DMS153 treated with DMSO at 0.1 percent for 48 hours (cell line): ENCODE measurements around the gene MMP10.

Experiments used
- DNase-seq: peaks from one replicate; lab custom pipeline; 2025; ENCODE audit not compliant: unreplicated experiment; lab: John Stamatoyannopoulos, UW

Gene MMP10

DNA sequence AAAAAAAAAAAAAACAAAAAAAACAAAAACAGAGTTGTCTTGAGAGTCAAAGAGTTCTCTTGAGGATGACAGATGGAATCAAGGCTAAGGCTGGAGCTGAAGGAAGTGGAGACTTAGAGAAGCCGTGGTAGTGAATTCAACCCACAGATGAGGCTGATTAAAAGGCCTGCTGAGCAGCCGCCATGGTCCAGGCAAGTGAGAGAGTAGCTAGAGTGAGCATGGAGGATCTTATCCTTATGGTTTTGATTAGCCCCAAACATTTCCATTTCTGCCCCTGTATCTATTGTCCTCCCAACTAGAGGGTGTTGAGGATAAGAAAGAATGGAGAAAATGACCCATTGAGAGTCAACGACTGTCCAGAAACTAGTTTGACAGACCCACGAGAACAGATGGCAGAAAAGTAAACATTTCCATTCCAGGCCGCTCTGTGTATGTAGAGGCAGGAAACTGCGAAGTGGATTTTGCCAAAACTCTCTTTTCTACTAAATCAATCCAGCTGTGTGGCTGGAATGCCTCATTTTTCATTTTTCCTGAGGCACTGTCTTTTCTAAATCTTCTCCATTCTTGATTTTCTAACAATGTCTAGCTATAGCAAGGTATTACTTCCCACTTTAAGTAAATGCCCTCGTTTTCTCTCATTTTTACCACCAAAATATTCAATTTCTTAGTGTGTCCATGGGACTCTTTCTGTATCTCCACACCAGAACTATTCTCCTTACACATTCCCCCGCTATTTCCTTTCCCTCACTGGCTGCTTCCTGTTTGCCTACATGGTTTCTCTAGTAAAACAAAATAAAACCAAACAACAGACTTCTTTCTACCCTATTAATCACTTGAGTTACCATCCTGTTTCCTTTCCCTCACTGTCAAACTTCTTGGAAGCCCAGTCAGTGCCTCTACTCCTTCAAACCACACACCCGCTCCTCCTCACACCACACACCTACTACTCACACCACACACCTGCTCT, 50.3 kb downstream of the MMP10 start:
- no peak for DNase-seq

DNA sequence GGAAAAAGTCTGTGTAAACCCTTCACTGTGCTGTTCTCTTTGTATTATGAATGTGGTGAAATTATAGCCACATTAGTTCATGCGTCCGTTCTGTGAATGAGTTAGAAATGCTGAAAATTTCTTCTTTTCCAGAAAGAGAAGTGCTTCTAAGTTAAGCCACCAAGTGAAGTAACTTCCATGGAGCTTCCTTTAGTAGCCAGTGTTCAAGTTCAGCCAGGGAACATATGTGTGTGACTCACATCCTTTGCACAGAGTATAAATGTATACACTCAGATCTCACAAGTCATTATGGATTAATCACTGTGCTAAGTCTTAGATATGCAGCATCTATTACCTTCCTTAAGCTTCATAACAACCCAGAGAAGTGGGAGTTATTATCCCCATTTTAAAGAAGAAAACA, 52.5 kb downstream of the MMP10 start:
- DNase-seq: no peak

DNA sequence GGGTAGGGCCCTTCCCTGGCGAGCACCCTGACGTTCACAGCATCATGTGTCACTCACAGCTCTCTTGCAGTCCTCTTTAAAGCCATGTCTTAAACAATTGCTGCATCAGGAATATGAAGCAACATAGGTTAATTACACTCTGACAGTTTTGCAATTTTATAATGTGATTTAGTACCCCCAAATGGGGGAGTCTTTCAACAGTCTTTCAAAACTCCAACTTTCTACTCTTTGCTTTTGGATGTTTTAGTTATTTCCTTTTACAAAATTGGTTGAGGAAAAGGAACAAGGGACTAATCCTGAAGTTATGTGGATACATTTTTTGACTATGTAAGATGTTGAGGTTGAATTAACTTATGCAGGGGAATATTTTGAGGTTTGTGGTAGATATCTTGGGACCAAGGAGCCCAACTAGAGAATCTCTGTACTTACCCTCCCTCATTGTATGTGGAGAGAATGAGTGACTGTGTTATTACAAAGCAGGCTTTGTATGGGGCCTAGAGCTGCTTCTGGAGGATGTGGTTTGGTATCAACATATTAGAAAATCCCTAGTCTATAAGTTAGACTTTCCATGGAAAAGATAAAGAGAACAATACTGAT, 55.4 kb downstream of the MMP10 start, which contains the start of gene MMP8:
Gene MMP8, minus strand, starts transcription at position 51 of the 597 bp plus-strand sequence. CDS start 99 bp downstream, outside the sequence.
- no peak for DNase-seq

DNA sequence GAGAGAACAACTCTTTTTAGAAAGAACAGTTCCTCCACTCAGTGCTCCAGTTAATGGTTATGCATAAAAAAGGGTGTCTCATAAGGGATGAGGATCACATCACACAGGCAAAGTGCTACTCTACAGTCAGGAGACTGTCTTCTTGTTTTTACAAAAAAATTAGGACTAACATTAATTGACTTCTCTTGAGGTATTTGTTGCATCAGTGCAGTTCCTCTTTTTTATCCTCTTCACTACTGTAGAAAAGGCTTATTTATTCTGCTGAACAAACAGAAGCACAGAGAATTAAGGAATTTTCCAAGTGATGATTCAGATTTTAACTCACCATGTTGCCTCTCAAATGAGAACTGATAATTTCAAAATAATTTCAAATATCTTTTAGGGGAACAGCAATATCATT, 57.6 kb downstream of the MMP10 start:
- no peak for DNase-seq
